KBM-7 (cell line): Measurements from ENCODE around the gene MBD5.
A peak's percentile ranks its signal among the peaks of the same experiment; 100 is the strongest.

Experiments used
- DNase-seq: peaks from one replicate; pipeline ENCODE4 v3.0.0-alpha.2; 2015
- in situ Hi-C: fragments of 300-500 bp; cut with MboI; formaldehyde crosslinking; loops from 2 replicates; pipeline ENCODE4 v1.14.3; 2020; ENCODE audit warnings: low sequenced_read_pairs, low pct_unique_long_range_greater_than_20kb, mixed read lengths

Gene MBD5

DNA sequence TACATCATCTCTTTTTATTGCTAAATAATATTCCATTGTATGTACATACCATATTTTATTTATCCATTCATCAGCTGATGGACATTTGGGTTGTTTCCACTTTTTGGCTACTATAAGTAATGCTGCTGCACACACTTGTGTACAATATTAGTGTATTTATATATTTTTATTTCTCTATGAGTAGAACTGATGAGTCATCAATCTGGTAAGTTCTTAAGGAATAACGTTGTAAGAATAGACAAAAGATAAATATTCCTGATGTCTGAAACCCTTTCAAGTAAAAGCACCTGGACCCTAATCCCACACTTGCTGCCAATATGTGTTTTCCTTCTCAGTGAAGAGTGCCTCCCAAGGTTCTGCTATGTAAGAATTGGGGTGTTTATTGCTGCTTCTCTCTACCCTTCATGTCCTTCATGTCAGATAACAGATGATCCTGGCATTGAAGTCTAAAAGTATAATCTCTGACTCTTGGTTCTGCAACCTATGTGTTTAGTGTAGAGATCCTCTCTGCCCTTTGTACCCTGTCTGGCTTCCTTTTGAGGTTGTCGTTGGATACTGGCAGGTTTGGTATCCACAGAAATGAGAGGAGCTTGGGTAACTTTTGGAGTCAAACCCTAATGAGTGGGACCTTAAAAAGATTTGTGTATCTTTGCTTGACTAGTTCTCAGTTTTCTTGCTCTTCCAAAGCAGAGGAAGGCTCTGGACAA, 330.7 kb downstream of the MBD5 start:
- DNase-seq, result no peak
- in situ Hi-C loops, result no loop called here

DNA sequence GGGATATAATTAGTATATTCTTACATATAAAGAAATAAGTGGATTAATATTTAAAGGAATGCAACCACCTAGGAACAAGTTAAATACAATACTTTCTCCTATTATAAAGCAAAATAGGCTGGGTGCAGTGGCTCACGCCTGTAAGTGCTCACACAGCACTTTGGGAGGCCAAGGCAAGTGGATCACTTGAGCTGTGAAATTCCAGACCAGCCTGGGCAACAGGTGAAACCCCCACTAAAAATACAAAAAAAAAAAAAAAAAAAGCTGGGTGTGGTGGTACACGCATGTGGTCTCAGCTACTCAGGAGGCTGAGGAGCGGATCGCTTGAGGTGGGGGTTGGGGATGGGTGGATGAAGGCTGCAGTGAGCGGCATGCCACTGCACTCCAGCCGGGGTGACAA, 337.5 kb downstream of the MBD5 start:
- DNase-seq, result no peak
- in situ Hi-C loops, result no loop called here

DNA sequence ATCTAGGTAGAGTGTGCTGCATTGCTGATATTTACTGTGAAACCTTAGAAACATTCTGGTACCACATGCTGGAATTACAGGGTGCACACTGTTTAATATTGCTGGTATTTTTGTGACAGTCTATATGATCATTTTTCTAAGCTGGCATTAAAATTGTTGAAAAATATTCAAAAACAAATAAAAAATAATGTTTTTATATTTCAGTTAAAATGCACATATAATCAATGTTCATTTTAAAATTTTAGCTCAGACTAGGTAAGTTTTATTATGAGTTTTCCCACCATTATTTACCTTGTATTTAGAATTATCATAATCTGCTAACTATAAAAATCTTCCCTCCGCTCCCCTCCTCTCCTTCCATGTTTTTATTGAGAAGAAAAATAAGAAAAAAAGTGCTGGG, 339.8 kb downstream of the MBD5 start:
- DNase-seq, result no peak
- in situ Hi-C loops, result no loop called here

DNA sequence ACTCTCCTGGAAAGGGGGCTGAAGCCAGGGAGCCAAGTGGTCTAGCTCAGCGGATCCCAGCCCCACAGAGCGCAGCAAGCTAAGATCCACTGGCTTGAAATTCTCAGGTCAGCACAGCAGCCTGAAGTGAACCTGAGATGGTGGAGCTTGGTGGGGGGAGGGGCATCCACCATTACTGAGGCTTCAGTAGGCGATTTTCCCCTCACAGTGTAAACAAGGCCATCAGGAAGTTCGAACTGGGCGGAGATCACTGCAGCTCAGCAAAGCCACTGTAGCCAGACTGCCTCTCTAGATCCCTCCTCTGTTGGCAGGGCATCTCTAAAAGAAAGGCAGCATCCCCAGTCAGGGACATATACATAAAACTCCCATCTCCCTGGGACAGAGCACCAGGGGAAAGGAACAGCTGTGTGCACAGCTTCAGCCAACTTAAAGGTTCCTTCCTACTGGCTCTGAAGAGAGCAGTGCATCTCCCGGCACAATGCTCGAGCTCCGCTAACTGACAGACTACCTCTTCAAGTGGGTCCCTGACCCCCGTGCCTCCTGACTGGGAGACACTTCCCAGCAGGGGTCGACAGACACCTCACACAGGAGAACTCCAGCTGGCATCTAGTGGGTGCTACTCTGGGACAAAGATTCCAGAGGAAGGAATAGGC, 341.4 kb downstream of the MBD5 start:
- in situ Hi-C loops, result no loop called here
- no peak for DNase-seq

DNA sequence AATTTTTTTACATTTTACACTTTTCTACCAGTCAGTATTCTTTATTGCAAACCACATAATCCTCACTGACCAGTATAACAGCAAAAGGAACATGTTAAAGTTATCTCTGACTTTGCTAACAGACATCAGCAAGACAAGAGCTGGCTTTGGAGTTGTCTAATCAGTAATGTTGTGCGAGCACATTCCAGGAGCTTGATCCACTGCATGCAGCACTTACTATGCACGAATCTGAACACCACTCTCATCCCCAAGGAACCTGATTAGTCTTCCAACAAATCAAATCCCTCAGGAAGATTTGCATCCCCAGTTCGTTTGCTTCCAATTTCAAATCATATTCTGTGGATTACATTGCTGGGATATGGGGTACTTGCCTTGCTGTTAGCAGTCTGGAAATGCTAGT, 354.3 kb downstream of the MBD5 start:
- in situ Hi-C loops, result no loop called here
- no peak for DNase-seq

DNA sequence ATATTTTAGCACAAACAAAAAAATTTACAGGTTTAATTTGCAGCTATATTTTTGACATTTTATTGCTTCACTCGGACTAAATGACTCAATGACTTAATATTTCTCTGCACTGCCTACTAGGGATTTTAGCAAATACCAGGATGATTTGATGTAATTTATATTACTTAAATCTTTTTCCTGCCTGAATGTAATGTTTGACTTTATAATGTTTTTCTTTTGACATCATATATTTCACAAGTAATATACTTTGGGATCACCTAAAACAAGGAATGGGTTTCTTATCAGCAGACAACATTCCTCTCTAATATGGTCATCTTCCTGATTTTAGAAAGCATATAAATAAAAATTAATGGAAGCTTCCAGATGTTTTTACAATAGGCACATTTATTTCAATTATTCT, 370.4 kb downstream of the MBD5 start:
- no peak for DNase-seq
- in situ Hi-C loops, result no loop called here

DNA sequence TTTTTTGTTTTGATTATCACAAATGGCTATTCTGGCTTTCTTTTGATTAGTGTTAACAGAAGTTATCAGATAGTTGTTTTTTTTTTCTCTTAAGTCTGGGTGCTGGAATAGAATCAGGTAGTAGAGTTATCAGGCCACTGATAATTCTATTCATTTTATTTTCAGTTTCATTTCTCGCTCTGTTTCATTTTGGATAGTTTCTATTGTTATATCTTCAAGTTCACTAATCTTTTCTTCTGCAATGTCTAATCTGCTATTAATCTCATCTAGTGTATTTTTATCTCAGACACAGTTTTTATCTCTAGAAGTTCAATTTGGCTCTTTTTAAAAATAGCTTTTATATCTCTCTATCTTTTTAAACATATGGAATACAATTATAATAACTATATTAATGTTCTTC, 381.9 kb downstream of the MBD5 start:
- no peak for DNase-seq
- in situ Hi-C loops, result no loop called here

DNA sequence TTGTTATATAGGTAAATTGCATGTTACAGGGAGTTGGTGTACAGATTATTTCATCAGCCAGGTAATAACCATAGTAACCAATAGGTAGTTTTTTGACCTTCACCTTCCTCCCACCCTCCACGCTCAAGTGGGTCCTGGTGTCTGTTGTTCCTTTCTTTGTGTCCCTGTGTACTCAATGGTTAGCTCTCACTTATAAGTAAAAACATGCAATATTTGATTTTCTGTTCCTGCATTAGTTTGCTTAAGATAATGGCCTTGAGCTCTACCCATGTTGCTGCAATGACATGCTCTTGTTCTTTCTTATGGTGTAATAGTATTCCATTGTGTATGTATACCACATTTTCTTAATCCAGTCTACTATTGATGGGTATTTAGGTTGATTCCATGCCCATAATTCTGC, 390.0 kb downstream of the MBD5 start:
- DNase-seq, result no peak
- in situ Hi-C loops, result no loop called here

DNA sequence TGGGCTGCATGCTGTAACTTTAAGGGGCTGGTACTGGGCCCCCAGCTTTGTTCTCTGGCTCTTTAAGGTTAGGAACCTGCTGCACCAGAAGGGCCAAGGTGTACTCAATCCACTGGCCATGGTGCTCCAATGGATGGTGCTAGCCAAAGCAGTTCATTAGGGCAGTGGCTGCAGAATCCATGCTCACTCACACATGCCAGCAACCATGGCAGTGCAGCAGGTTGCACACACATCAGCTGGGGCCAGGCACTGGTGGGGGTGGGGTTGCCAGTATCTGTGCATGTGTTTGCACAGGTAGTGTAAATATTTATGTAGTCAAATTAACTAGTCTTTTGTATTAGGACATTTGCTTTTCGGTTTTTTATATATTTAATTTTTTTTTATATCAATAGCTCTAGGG, 395.4 kb downstream of the MBD5 start:
- in situ Hi-C loops, result no loop called here
- no peak for DNase-seq

DNA sequence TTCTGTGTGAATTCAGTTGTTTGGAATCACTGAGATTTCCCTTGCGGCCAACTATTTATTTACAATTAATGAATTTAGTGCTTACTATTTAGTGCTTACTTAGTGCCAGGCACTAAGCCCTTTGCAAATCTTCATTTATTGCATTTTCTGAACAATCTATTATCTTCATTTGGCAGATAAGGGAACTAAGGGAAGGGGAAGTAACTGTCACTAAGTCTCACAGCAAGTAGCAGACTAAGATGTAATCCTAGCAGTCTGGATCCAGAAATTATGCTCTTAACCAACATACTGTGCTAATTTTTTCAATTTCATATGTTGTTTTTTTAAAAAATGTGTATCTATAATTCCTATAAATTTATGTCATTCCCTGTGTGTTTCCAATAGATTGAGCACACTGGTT, 409.2 kb downstream of the MBD5 start:
- in situ Hi-C loops, result no loop called here
- DNase-seq, result peak; percentile 25

DNA sequence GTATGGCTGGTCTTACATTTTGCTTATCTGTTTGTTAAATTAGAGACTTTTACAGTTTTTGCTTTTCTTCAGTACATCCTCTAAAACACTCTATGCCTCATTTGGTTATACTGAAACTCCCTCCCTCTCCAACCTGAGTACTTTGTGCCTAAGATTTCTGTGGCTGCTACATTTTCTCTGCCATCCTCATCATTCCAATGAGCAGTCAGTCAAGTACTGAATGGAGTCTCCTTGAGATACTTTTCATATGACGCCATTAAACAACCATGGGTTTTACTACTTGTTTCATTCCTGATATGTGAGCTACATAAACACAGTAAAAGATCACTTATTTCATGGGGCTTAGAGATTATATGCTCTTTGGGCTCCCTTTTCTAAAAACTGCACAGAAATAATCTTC, 427.0 kb downstream of the MBD5 start:
- in situ Hi-C loops, result no loop called here
- no peak for DNase-seq

DNA sequence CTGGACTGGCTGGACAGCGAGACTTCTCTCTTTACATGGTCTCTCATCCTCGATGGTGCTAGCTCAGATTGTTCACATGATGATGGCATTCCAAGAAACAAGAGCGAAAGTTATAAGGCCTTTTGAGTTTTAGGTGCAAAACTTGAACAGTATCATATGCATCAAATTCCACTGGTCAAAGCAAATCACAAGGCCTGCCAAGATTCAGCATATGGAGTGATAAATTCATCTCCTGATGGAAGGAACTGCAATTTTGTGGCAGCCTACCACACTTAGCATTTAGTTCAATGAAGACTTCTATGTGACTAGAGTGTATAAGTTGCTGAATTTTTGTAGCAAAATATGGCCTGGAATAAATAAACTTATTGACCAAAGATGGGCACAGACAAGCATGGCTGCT, 429.6 kb downstream of the MBD5 start:
- in situ Hi-C loops, result no loop called here
- DNase-seq, result no peak

DNA sequence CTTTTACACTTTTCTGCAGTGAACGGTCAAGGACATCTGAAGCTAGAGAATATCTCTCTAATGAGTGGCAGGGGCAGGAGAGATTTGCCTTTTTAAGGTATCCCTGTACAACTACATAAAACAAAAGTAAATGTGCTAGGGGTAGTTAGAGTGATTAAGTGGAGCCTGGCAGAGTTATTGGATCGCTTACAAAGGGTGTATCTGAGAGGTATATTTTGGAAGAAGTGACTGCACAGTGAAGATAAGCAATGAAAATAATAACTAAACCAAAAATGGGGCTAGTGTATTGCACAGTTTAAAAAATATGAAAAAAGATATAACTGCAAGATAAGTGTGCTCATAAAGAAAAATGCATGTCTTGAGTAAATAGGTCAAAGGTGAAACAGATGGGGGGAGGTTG, 430.2 kb downstream of the MBD5 start:
- in situ Hi-C loops, result no loop called here
- no peak for DNase-seq

DNA sequence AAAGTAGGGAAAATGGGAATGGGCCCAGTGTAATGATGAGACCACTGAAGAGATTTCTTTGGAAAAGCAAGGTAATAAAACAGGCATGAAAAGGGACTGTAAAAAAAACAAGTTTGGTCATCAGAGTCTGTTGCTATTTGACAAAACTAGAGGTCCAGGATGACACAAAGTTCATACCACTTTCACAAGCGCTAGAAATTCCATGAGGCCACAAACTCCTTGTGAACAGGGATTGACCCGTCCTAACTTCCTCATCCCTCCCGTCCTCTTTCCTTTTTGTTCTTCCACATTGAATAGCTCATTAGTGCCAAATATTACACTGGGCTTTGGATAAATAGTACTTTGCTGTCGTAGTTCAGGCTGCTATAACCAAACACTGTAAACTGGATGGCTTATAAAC, 434.9 kb downstream of the MBD5 start:
- in situ Hi-C loops, result no loop called here

DNA sequence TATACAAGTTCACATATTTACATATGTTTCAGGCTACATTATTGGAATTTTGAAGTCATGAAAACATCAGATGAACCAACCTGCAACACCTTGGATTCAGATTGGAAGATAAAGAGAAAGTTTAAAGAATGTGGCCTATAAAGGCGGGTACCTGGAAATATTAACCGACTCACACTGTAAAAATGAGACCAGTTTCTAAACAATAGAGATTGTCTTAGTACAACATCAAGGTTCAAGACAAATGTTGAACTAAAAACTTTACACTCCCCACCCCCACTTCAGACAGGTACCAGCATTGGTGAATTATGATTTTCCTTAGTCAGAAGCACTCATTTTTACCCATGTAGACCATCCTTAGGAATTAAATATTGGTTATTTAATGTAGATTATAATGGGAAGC, 437.3 kb downstream of the MBD5 start:
- no peak for DNase-seq
- in situ Hi-C loops, result no loop called here

More for the DNA sequence above, 434.9 kb downstream of the MBD5 start:
- DNase-seq, result no peak

DNA sequence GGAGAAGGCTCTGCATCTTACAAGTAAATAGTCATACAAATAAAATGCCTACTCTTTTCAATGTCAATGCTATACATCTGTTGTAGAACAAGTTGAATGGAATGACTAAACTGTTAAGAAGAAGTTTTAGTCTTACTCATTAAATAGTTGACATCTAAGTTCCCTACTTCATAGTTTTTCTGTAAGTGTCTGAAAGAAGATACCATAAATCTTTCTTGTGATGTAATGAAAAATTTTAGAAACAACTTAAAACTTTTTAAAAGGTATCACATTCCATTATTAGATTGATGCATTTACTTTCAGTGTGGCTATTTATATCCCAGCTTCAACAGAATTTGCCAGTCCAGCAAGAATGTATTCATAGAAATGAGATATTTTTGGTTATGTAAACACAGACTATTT, 438.5 kb downstream of the MBD5 start:
- in situ Hi-C loops, result no loop called here
- no peak for DNase-seq

DNA sequence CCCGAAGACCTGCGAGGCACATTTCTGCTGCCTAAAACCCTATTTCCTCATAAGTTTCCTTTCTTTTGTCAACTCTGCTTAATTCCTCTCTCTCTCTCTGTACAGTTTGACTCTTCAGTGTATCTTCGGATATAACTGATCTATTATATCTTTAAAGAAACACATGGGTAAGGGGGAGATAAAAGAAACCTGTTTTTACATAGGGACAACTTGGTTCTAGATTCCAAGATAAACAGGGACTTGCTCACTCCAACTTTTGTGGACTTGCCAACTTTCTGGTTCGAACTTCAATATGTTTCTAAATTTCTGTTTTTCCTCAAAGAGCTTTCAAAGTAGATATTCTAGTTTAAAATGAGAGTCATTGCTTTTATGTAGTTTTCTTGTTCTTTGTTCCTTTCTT, 441.0 kb downstream of the MBD5 start:
- in situ Hi-C loops, result no loop called here
- no peak for DNase-seq

DNA sequence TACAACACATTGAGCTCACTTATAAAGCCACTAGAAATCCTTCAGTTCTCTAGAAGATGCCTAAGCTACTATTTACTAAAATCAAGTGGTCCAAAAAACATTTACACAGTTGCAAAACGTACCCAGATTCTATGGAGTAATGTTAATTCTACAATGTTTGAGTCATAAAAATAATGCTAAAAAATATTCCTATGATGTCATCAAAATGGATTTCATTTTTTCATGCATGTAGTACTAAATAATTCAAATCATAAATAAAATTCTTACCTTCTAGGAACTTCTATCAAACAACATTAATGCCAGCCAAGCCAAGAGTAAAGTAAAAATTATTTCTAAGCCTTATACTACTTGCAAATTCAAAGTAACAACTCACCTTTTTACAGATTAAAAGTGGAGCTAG, 454.7 kb downstream of the MBD5 start:
- in situ Hi-C loops, result no loop called here
- DNase-seq, result no peak

DNA sequence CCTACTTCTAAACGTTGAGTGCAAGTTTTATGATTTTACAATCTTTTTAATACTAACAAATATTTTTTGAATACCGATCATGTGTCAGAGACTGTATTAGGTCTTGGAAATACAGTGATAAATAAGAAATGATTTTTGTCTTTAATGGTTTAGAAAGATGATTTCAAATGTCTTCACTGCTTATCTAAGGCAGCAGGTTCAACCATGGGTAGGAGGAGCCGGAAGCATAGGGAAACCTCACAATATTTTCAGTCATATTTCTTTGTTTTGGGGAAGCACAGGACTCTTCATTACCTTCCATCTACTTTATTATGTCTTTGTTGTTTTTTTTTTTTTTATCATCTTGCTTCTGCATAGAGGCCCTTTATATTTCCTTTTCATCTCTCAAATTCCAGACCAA, 458.5 kb downstream of the MBD5 start:
- DNase-seq, result no peak
- in situ Hi-C loops, result no loop called here

DNA sequence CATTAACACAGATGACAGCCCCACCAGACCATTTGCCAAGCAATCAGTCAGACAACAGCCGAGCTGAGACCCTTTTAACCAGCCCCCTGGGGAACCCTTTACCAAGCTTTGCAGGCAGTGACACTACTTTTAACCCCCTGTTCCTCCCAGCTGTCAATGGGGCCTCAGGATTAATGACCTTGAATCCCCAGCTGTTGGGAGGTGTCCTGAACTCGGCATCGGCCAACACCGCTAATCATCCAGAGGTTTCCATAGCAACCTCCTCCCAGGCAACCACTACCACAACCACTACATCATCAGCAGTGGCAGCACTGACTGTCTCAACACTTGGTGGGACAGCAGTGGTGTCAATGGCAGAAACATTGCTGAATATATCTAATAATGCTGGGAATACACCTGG, 462.8 kb downstream of the MBD5 start:
- DNase-seq, result no peak
- in situ Hi-C loops, result no loop called here

DNA sequence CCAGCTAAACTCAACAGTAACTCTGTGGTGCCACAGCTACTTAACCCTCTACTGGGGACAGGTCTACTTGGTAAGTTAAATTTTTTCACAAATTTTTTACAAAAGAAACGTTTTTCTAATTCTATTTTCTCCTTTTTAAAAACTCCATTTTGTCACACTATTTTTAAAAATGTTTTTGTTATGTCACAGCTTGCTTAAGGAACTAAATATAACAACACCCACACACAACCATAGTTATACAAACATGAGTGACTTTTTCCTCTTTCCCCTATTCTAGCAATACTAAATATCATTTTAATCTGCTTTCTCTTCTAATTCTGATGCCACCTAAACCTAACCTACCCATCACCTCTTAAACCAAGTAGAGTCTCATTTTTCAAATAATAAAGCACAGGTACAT, 463.2 kb downstream of the MBD5 start:
- no peak for DNase-seq

More for the DNA sequence above, 463.2 kb downstream of the MBD5 start:
- in situ Hi-C loops, result no loop called here
